ENCODE data around the gene ASB18.
A peak's percentile ranks its signal among the peaks of the same experiment; 100 is the strongest.

The ASB18 gene

GRCh38 chr2:236178890-236179235 is 85.3 kb downstream of the ASB18 start:
- DNase-seq (ENCODE audit: low read depth): peak; percentile 37
- H3K36me3 ChIP-seq (ENCODE audit: control insufficient read depth, insufficient read depth, low read length, severe bottlenecking): no peaks in the 10 kb centered on the region

GRCh38 chr2:236177967-236178889 is 86.0 kb downstream of the ASB18 start:
- no peaks in the 10 kb centered on the region for H3K9me3 ChIP-seq (ENCODE audit: control insufficient read depth, low read length)
- peak; percentile 87 for DNase-seq (ENCODE audit: low read depth)
- H3K4me1 ChIP-seq (ENCODE audit: control insufficient read depth, insufficient read depth, low read length): peaks cover 14% of the 10 kb centered on the region
- H3K36me3 ChIP-seq (ENCODE audit: control insufficient read depth, insufficient read depth, low read length, severe bottlenecking): no peaks in the 10 kb centered on the region
- no peak overlapping the region for H3K9ac ChIP-seq (ENCODE audit: low read length)
- peaks cover 33% of the 10 kb centered on the region for H3K27me3 ChIP-seq (replicated peaks; ENCODE audit: control insufficient read depth, insufficient read depth, low read length)
- H3K4me3 ChIP-seq (ENCODE audit: low read length): peak overlapping the region; percentile 77

More at GRCh38 chr2:236178890-236179235, 85.3 kb downstream of the ASB18 start:
- H3K9me3 ChIP-seq (ENCODE audit: control insufficient read depth, low read length): no peaks in the 10 kb centered on the region
- peaks cover 14% of the 10 kb centered on the region for H3K4me1 ChIP-seq (ENCODE audit: control insufficient read depth, insufficient read depth, low read length)
- H3K9ac ChIP-seq (ENCODE audit: low read length): no peak overlapping the region
- peaks cover 30% of the 10 kb centered on the region for H3K27me3 ChIP-seq (replicated peaks; ENCODE audit: control insufficient read depth, insufficient read depth, low read length)
- H3K4me3 ChIP-seq (ENCODE audit: low read length): peak overlapping the region; percentile 77

GRCh38 chr2:236177604-236177966 is 86.6 kb downstream of the ASB18 start:
- peak overlapping the region; percentile 77 for H3K4me3 ChIP-seq (ENCODE audit: low read length)
- DNase-seq (ENCODE audit: low read depth): peak; percentile 33
- H3K4me1 ChIP-seq (ENCODE audit: control insufficient read depth, insufficient read depth, low read length): peaks cover 14% of the 10 kb centered on the region
- no peaks in the 10 kb centered on the region for H3K9me3 ChIP-seq (ENCODE audit: control insufficient read depth, low read length)
- H3K27me3 ChIP-seq (replicated peaks; ENCODE audit: control insufficient read depth, insufficient read depth, low read length): peaks cover 36% of the 10 kb centered on the region
- no peak overlapping the region for H3K9ac ChIP-seq (ENCODE audit: low read length)
- no peaks in the 10 kb centered on the region for H3K36me3 ChIP-seq (ENCODE audit: control insufficient read depth, insufficient read depth, low read length, severe bottlenecking)

- no peaks in the 10 kb centered on the region for H3K36me3 ChIP-seq (ENCODE audit: control insufficient read depth, insufficient read depth, low read length, severe bottlenecking)
- H3K4me1 ChIP-seq (ENCODE audit: control insufficient read depth, insufficient read depth, low read length): peaks cover 14% of the 10 kb centered on the region
- no peak overlapping the region for H3K9ac ChIP-seq (ENCODE audit: low read length)
- H3K9me3 ChIP-seq (ENCODE audit: control insufficient read depth, low read length): no peaks in the 10 kb centered on the region
- H3K27me3 ChIP-seq (replicated peaks; ENCODE audit: control insufficient read depth, insufficient read depth, low read length): peaks cover 41% of the 10 kb centered on the region
- H3K4me3 ChIP-seq (ENCODE audit: low read length): no peak overlapping the region
- DNase-seq (ENCODE audit: low read depth): no peak
These were observed 87.3 kb downstream of the ASB18 start for GRCh38 chr2:236176951-236177350.

- H3K27me3 ChIP-seq (replicated peaks; ENCODE audit: control insufficient read depth, insufficient read depth, low read length): peaks cover 45% of the 10 kb centered on the region
These were observed 87.8 kb downstream of the ASB18 start for GRCh38 chr2:236176417-236176816.

GRCh38 chr2:236175548-236176150 is 88.6 kb downstream of the ASB18 start:
- H3K27me3 ChIP-seq (replicated peaks; ENCODE audit: control insufficient read depth, insufficient read depth, low read length): peaks cover 53% of the 10 kb centered on the region
- H3K4me1 ChIP-seq (ENCODE audit: control insufficient read depth, insufficient read depth, low read length): peaks cover 14% of the 10 kb centered on the region
- DNase-seq (ENCODE audit: low read depth): no peak

More at GRCh38 chr2:236176417-236176816, 87.8 kb downstream of the ASB18 start:
- peak; percentile 38 for DNase-seq (ENCODE audit: low read depth)
- H3K36me3 ChIP-seq (ENCODE audit: control insufficient read depth, insufficient read depth, low read length, severe bottlenecking): no peaks in the 10 kb centered on the region
- no peak overlapping the region for H3K4me3 ChIP-seq (ENCODE audit: low read length)
- H3K9me3 ChIP-seq (ENCODE audit: control insufficient read depth, low read length): no peaks in the 10 kb centered on the region
- H3K4me1 ChIP-seq (ENCODE audit: control insufficient read depth, insufficient read depth, low read length): peaks cover 14% of the 10 kb centered on the region
- no peak overlapping the region for H3K9ac ChIP-seq (ENCODE audit: low read length)

GRCh38 chr2:236173729-236174607 is 90.2 kb downstream of the ASB18 start:
- peaks cover 70% of the 10 kb centered on the region for H3K27me3 ChIP-seq (replicated peaks; ENCODE audit: control insufficient read depth, insufficient read depth, low read length)
- H3K4me1 ChIP-seq (ENCODE audit: control insufficient read depth, insufficient read depth, low read length): peaks cover 3% of the 10 kb centered on the region
- no peak overlapping the region for H3K9ac ChIP-seq (ENCODE audit: low read length)

More at GRCh38 chr2:236175548-236176150, 88.6 kb downstream of the ASB18 start:
- Histone ChIP-seq H3K9me3 (ENCODE audit: control insufficient read depth, low read length) (no peaks in the 10 kb centered on the region), H3K9ac (ENCODE audit: low read length) (no peak overlapping the region), H3K36me3 (ENCODE audit: control insufficient read depth, insufficient read depth, low read length, severe bottlenecking) (no peaks in the 10 kb centered on the region), H3K4me3 (ENCODE audit: low read length) (no peak overlapping the region)

GRCh38 chr2:236173036-236173728 is 91.0 kb downstream of the ASB18 start:
- H3K4me1 ChIP-seq (ENCODE audit: control insufficient read depth, insufficient read depth, low read length): peaks cover 2% of the 10 kb centered on the region
- no peak overlapping the region for H3K9ac ChIP-seq (ENCODE audit: low read length)
- no peaks in the 10 kb centered on the region for H3K36me3 ChIP-seq (ENCODE audit: control insufficient read depth, insufficient read depth, low read length, severe bottlenecking)
- peaks cover 72% of the 10 kb centered on the region for H3K27me3 ChIP-seq (replicated peaks; ENCODE audit: control insufficient read depth, insufficient read depth, low read length)
- H3K9me3 ChIP-seq (ENCODE audit: control insufficient read depth, low read length): peaks cover 3% of the 10 kb centered on the region
- no peak overlapping the region for H3K4me3 ChIP-seq (ENCODE audit: low read length)
- no peak for DNase-seq (ENCODE audit: low read depth)

More at GRCh38 chr2:236173729-236174607, 90.2 kb downstream of the ASB18 start:
- DNase-seq (ENCODE audit: low read depth): no peak
- Histone ChIP-seq H3K4me3 (ENCODE audit: low read length) (no peak overlapping the region), H3K36me3 (ENCODE audit: control insufficient read depth, insufficient read depth, low read length, severe bottlenecking) (no peaks in the 10 kb centered on the region), H3K9me3 (ENCODE audit: control insufficient read depth, low read length) (peaks cover 3% of the 10 kb centered on the region)

GRCh38 chr2:236172255-236173035 is 91.8 kb downstream of the ASB18 start:
- H3K4me3 ChIP-seq (ENCODE audit: low read length): no peak overlapping the region
- peaks cover 3% of the 10 kb centered on the region for H3K9me3 ChIP-seq (ENCODE audit: control insufficient read depth, low read length)
- peaks cover 72% of the 10 kb centered on the region for H3K27me3 ChIP-seq (replicated peaks; ENCODE audit: control insufficient read depth, insufficient read depth, low read length)
- no peaks in the 10 kb centered on the region for H3K4me1 ChIP-seq (ENCODE audit: control insufficient read depth, insufficient read depth, low read length)
- no peak overlapping the region for H3K9ac ChIP-seq (ENCODE audit: low read length)
- H3K36me3 ChIP-seq (ENCODE audit: control insufficient read depth, insufficient read depth, low read length, severe bottlenecking): no peaks in the 10 kb centered on the region
- DNase-seq (ENCODE audit: low read depth): no peak

- H3K4me3 ChIP-seq (ENCODE audit: low read length): no peak overlapping the region
- H3K9me3 ChIP-seq (ENCODE audit: control insufficient read depth, low read length): peaks cover 3% of the 10 kb centered on the region
- peaks cover 73% of the 10 kb centered on the region for H3K27me3 ChIP-seq (replicated peaks; ENCODE audit: control insufficient read depth, insufficient read depth, low read length)
- no peaks in the 10 kb centered on the region for H3K36me3 ChIP-seq (ENCODE audit: control insufficient read depth, insufficient read depth, low read length, severe bottlenecking)
- peaks cover 1% of the 10 kb centered on the region for H3K4me1 ChIP-seq (ENCODE audit: control insufficient read depth, insufficient read depth, low read length)
- H3K9ac ChIP-seq (ENCODE audit: low read length): no peak overlapping the region
- no peak for DNase-seq (ENCODE audit: low read depth)
These were observed 92.4 kb downstream of the ASB18 start for GRCh38 chr2:236171680-236172254.
